BLaER1 (cell line): Measurements from ENCODE around the gene TMC2.

Source experiments
- H3K27ac ChIP-seq: shearing (Covaris generic); formaldehyde crosslinking; 2 replicates; pipeline ENCODE4 v1.8.1; 2022
- H3K27me3 ChIP-seq: shearing (Covaris generic); formaldehyde crosslinking; 2 replicates; pipeline ENCODE4 v1.8.1; 2022
- H3K36me3 ChIP-seq: shearing (Covaris generic); formaldehyde crosslinking; 2 replicates; pipeline ENCODE4 v1.8.1; 2022
- H3K4me1 ChIP-seq: shearing (Covaris generic); formaldehyde crosslinking; 2 replicates; pipeline ENCODE4 v1.8.1; 2022
- H3K4me2 ChIP-seq: shearing (Covaris generic); formaldehyde crosslinking; 2 replicates; pipeline ENCODE4 v1.8.1; 2022
- H3K4me3 ChIP-seq: shearing (Covaris generic); formaldehyde crosslinking; 2 replicates; pipeline ENCODE4 v1.8.1; 2022
- H3K9ac ChIP-seq: shearing (Covaris generic); formaldehyde crosslinking; 2 replicates; pipeline ENCODE4 v1.8.1; 2022
- H3K9me3 ChIP-seq: shearing (Covaris generic); formaldehyde crosslinking; 2 replicates; pipeline ENCODE4 v1.8.1; 2022
- H4K20me1 ChIP-seq: shearing (Covaris generic); formaldehyde crosslinking; 2 replicates; pipeline ENCODE4 v1.8.1; 2022
- Cebpa-rat ChIP-seq: shearing (Covaris generic); IDR thresholded peaks from 2 replicates; pipeline ENCODE4 v1.8.1; 2022

TMC2 gene

GRCh38 chr20:2657241-2657640 is 120.9 kb downstream of the TMC2 start:
- H3K9ac ChIP-seq = no peak overlapping the region
- H3K27ac ChIP-seq = no peak overlapping the region
- no peaks in the 10 kb centered on the region for H3K9me3 ChIP-seq
- peaks cover 93% of the 10 kb centered on the region for H3K36me3 ChIP-seq
- 0 out of 2 replicates have a peak overlapping the region, but pooled peaks have one; percentile 17 for H3K4me2 ChIP-seq
- H3K4me3 ChIP-seq = no peak overlapping the region
- peaks cover 89% of the 10 kb centered on the region for H4K20me1 ChIP-seq
- peaks cover 51% of the 10 kb centered on the region for H3K4me1 ChIP-seq
- no peak for TF ChIP-seq Cebpa-rat
- H3K27me3 ChIP-seq = no peaks in the 10 kb centered on the region

GRCh38 chr20:2657674-2658073 is 121.3 kb downstream of the TMC2 start:
- Histone ChIP-seq H3K27me3 (no peaks in the 10 kb centered on the region), H3K4me3 (no peak overlapping the region), H3K27ac (no peak overlapping the region), H3K9me3 (no peaks in the 10 kb centered on the region), H3K4me1 (peaks cover 56% of the 10 kb centered on the region), H3K4me2 (no peak overlapping the region), H3K9ac (no peak overlapping the region), H3K36me3 (peaks cover 97% of the 10 kb centered on the region), H4K20me1 (peaks cover 93% of the 10 kb centered on the region)
- TF ChIP-seq Cebpa-rat = no peak

- Histone ChIP-seq H3K4me2 (no peak overlapping the region), H3K27ac (no peak overlapping the region), H3K27me3 (no peaks in the 10 kb centered on the region), H3K4me1 (peaks cover 62% of the 10 kb centered on the region), H4K20me1 (peaks cover 92% of the 10 kb centered on the region), H3K9me3 (no peaks in the 10 kb centered on the region), H3K36me3 (peaks cover 93% of the 10 kb centered on the region), H3K9ac (no peak overlapping the region), H3K4me3 (no peak overlapping the region)
- TF ChIP-seq Cebpa-rat = no peak
Measured at GRCh38 chr20:2658414-2659354, 122.3 kb downstream of the TMC2 start.

- H4K20me1 ChIP-seq = peaks cover 83% of the 10 kb centered on the region
- H3K4me1 ChIP-seq = peaks cover 56% of the 10 kb centered on the region
- H3K9ac ChIP-seq = no peak overlapping the region
- no peak overlapping the region for H3K4me2 ChIP-seq
- no peak for TF ChIP-seq Cebpa-rat
- H3K36me3 ChIP-seq = peaks cover 84% of the 10 kb centered on the region
- no peak overlapping the region for H3K4me3 ChIP-seq
- no peak overlapping the region for H3K27ac ChIP-seq
- no peaks in the 10 kb centered on the region for H3K27me3 ChIP-seq
- H3K9me3 ChIP-seq = no peaks in the 10 kb centered on the region
Measured at GRCh38 chr20:2659547-2659946, 123.2 kb downstream of the TMC2 start.

GRCh38 chr20:2663364-2663886 is 127.1 kb downstream of the TMC2 start:
- Histone ChIP-seq H4K20me1 (peaks cover 45% of the 10 kb centered on the region), H3K4me3 (peak overlapping the region; percentile 94), H3K27me3 (no peaks in the 10 kb centered on the region), H3K27ac (peak overlapping the region; percentile 83), H3K4me2 (peak overlapping the region; percentile 91), H3K4me1 (peaks cover 26% of the 10 kb centered on the region), H3K9ac (peak overlapping the region; percentile 93), H3K9me3 (no peaks in the 10 kb centered on the region), H3K36me3 (peaks cover 46% of the 10 kb centered on the region)
- TF ChIP-seq Cebpa-rat = no peak

GRCh38 chr20:2663887-2664719 is 127.7 kb downstream of the TMC2 start, which contains the start of gene IDH3B:
TSS of gene IDH3B (minus strand) at chr20:2664216. CDS start at chr20:2664188, 28 bp downstream.
- peaks cover 39% of the 10 kb centered on the region for H3K36me3 ChIP-seq
- H3K4me2 ChIP-seq = peak within 1 kb of the TSS; percentile 91
- no peak for TF ChIP-seq Cebpa-rat
- peak within 1 kb of the TSS; percentile 83 for H3K27ac ChIP-seq
- no peaks in the 10 kb centered on the region for H3K27me3 ChIP-seq
- H4K20me1 ChIP-seq = peaks cover 38% of the 10 kb centered on the region
- H3K9me3 ChIP-seq = no peaks in the 10 kb centered on the region
- peaks cover 22% of the 10 kb centered on the region for H3K4me1 ChIP-seq
- peak within 1 kb of the TSS; percentile 94 for H3K4me3 ChIP-seq
- H3K9ac ChIP-seq = peak within 1 kb of the TSS; percentile 93

- Histone ChIP-seq H3K4me3 (no peak overlapping the region), H3K9ac (no peak overlapping the region), H4K20me1 (no peaks in the 10 kb centered on the region), H3K4me2 (no peak overlapping the region), H3K27ac (no peak overlapping the region), H3K36me3 (no peaks in the 10 kb centered on the region), H3K4me1 (no peaks in the 10 kb centered on the region), H3K27me3 (no peaks in the 10 kb centered on the region), H3K9me3 (no peaks in the 10 kb centered on the region)
- TF ChIP-seq Cebpa-rat = no peak
Measured at GRCh38 chr20:2671977-2672376, 135.6 kb downstream of the TMC2 start.

- H3K4me1 ChIP-seq = no peaks in the 10 kb centered on the region
- TF ChIP-seq Cebpa-rat = no peak
- no peak overlapping the region for H3K27ac ChIP-seq
- H3K9ac ChIP-seq = no peak overlapping the region
- H4K20me1 ChIP-seq = no peaks in the 10 kb centered on the region
- H3K27me3 ChIP-seq = no peaks in the 10 kb centered on the region
- no peak overlapping the region for H3K4me3 ChIP-seq
- H3K4me2 ChIP-seq = no peak overlapping the region
- no peaks in the 10 kb centered on the region for H3K9me3 ChIP-seq
- H3K36me3 ChIP-seq = no peaks in the 10 kb centered on the region
Measured at GRCh38 chr20:2672446-2672845, 136.1 kb downstream of the TMC2 start.

- Histone ChIP-seq H3K9me3 (no peaks in the 10 kb centered on the region), H3K27me3 (no peaks in the 10 kb centered on the region), H3K4me1 (no peaks in the 10 kb centered on the region), H3K9ac (no peak overlapping the region), H3K27ac (no peak overlapping the region), H3K4me2 (no peak overlapping the region), H3K36me3 (no peaks in the 10 kb centered on the region), H3K4me3 (no peak overlapping the region), H4K20me1 (no peaks in the 10 kb centered on the region)
- no peak for TF ChIP-seq Cebpa-rat
Measured at GRCh38 chr20:2673453-2673852, 137.1 kb downstream of the TMC2 start.
